GM15510 (cell line): ENCODE data around the gene NLRP14.

Experiments
- POLR2A ChIP-seq: IDR thresholded peaks from 3 replicates; pipeline ENCODE4 v1.6.1; 2011; ENCODE audit warnings: borderline replicate concordance; ENCODE audit not compliant: insufficient read length; ENCODE audit errors: extremely low read depth

NLRP14 gene

DNA sequence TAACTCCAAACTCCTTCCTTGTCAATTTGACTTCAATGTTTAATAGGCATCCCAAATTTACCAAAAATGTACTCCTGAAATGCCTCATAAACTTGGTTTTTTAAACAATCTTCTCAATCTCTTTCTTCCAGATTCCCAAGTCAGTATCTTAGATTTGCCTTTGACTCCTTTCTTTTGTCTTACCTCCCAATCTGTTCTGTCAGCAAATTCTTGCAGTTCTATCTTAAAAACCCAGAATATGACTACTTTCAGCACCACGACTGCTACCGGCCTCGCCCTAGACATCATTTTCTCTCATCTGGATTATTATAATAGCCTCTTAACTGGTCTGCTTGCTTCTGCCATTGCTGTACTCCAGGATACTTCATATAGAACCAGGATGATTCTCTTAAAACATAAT, 7.9 kb downstream of the NLRP14 start:
- TF ChIP-seq POLR2A, result no peak

- TF ChIP-seq POLR2A, result no peak
These were observed 10.6 kb downstream of the NLRP14 start for GRCh38 chr11:7030836-7031235.

GRCh38 chr11:7031471-7031871, 11.2 kb downstream of the NLRP14 start:
- TF ChIP-seq POLR2A, result no peak

DNA sequence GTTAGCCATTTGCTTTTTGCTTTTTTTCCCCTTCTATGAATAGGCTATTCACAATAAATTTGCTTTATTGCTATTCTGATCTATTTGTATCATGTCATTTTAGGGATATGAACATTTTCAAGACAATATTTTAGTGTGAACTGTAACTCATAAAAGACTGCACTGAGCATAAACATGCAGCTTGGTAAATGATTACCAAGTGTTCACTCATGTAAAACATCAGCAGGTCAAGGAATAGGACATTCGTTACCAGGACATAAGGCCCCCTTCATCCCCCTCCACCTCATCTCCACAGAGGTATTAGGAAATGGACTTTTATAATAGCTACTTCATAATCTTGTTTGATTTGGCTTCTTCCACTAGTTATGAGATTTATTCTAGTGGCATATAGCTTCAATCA, 12.4 kb downstream of the NLRP14 start:
- no peak for TF ChIP-seq POLR2A

DNA sequence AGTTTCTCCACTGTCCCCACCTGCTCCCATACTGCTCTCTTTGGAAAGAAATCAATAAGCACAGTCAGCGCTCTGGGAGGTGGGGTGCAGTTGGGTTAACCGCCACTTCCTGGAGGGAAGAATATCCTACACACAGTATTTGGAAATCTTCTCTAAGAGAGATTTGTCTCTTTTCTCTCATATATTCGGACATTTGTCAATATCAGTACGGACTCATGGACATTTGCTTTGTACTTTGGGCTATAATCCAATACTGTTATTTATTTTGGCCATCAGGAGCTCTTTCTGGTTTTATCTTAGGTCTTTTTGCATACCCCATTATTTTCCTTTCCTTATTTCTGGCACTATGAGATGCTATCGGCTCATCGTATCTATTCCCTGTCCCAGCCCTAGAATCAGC, 13.7 kb downstream of the NLRP14 start:
- no peak for TF ChIP-seq POLR2A

DNA sequence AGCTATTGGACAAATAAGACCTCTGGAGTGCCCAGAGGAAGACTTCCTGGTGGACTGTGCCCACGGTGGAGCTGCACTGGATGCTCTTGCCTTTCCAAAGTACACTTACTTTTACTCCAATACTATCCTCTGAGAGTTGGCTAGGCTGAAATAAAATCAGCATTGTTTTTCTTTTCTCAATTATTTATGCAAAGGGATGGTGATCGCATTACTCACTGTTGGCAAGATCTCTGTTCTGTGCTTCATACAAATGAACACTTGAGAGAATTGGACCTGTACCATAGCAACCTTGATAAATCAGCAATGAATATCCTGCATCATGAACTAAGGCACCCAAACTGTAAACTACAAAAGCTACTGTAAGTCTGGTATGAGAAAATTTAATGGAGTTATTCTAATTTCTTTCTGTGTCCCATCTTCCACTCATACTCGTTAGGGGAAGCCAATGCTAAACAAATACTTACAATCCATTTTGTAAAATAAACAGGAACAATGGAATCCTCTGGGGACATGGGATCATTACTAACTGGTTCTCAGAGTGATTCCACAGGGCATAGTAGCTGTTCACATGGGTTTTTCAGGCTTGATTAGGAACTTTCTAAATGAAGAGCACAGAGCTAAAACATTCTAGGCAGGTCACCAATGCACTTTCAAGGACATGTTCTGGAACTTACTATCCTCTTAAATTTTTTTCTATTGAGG, 26.3 kb downstream of the NLRP14 start:
- no peak for TF ChIP-seq POLR2A

DNA sequence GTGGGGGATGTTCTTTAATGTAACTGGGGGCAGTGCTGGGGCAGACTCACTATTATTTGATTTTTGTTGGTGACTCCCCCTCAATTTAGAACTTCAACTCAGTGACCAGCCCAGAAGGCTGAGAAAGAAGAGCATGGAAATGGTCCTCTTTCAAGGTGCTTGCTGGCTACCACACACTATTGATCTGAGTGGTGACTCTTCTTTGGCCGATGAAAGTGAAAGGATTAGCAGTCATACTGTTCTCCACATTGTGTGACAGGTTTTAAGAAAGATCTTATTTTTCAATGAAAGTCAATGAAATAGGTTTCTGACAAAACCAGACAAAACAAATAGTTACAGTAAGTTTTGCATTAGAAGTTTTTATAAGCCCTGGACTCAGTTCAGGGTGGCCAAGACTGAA, 29.9 kb downstream of the NLRP14 start:
- TF ChIP-seq POLR2A, result no peak

GRCh38 chr11:7056828-7057513, 36.7 kb downstream of the NLRP14 start:
- no peak for TF ChIP-seq POLR2A

DNA sequence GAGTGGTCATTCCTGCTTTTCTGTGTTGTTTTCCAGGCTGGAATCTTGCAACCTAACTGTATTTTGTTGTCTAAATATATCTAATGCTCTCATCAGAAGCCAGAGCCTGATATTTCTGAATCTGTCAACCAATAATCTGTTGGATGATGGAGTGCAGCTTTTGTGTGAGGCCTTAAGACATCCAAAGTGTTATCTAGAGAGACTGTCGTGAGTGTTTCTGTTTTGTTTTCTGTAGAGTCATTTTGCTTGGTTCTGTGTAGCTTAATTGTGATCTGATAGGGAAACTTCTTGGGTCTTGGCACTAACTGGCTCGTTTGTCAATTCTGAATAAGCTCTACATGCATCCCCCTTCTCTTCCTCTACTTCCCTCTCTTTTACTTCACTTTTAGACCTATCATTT, 37.4 kb downstream of the NLRP14 start:
- no peak for TF ChIP-seq POLR2A

DNA sequence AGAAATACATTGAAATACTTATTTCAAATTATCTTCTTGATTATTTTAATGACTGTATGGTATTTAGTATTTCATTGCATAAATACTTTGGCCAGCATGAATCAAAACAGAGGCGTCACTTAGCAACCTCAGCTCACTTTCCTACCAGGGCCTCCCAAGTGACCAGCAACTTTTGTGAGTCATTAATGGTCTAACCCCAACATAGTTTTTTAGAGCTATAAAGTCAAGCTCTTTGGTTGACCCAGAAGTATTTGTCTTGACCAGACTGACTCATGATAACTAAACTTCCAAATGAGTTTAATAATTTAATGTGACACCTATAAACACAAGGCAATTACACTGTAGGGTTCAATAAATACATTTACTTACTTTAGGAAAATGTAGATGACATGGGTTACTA, 40.6 kb downstream of the NLRP14 start:
- TF ChIP-seq POLR2A, result no peak

GRCh38 chr11:7062534-7062933, 42.3 kb downstream of the NLRP14 start:
- TF ChIP-seq POLR2A, result no peak

GRCh38 chr11:7072401-7073028, 52.2 kb downstream of the NLRP14 start:
- no peak for TF ChIP-seq POLR2A

DNA sequence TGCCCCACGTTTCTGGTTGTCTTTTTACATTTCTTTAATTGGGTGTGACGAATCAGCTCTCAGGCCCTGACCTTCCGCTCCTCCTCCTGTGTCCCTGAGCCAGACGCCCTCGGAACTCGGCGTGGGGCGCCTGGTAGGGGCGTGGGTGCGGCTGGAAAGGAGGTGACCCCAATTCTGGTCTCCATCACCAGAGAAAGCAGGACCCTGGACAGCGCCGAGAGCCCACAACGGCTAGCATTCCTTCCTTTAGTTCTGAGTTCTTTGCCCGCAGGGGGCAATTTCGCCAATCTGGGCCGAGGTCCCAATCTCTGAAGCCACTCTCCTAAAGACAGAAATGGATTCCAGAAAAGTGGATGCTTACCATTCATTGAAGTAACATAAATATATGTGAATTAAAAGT, 56.8 kb downstream of the NLRP14 start:
- TF ChIP-seq POLR2A, result no peak

GRCh38 chr11:7079545-7080135, 59.4 kb downstream of the NLRP14 start:
- no peak for TF ChIP-seq POLR2A

DNA sequence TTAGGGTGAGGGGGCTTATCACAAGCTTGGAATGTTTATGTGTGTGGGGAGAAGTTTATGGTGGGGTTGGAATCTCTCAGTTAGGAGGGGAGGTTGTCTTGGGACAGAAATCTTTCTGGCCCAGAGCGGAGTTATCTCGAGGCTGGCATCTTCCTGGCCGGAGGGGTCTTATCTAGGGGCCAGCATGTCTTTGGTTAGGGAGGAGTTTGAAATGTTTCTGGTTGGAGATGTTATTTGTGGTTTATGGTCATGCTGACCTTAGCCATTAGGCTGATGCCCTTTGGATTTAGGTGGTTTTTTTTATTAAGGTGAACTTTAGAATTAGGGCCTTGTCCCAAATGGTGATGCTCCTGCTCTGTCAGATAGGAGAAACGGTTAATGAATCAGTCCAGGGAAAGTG, 60.6 kb downstream of the NLRP14 start:
- no peak for TF ChIP-seq POLR2A
